Femur (tissue), 1 donor: Measurements from ENCODE around the gene DCAF15.
A peak's percentile ranks its signal among the peaks of the same experiment; 100 is the strongest.

ENCODE experiments used
- DNase-seq: peaks from one replicate; pipeline ENCODE4 v3.0.0-alpha.2; 2017

Gene DCAF15

DNA sequence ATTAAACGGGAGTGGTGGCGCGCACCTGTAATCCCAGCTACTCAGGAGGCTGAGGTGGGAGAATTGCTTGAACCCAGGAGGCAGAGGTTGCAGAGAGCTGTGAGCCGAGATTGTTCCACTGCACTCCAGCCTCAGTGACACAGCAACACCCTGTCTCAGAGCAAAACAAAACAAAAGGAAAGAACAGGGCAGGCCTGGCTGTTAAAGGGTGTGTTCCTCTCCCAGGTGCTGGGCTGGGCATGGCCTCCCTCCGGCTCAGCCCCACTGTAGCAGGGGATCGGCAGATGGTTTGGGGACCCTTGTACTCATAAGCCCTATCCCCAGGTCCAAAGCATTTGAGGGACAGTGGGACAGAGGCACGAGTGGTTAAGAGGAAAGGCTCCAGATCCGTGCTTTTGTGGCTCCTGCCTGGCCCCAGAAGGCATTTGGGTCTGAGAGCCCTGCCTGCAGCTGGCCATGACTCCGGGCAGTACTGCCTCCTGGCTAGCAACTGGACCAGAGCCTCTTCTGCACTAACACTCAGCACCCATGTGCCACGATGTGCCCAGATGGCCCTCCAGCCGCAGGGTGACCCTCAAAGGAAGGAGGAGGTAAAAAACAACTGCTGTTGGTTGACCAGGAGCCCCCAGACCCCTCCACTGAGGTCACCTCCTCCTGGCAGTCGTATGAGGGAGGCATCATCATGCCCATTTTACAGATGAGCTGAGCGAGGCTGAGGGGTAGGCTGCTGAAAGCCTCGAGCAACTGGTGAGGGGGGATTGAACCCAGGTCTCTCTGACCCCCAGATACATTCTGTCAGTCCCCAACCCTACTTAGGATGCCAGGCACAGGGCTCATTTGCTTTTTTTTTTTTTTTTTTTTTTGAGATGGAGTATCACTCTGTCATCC, 43.8 kb downstream of the DCAF15 start:
- DNase-seq: no peak

DNA sequence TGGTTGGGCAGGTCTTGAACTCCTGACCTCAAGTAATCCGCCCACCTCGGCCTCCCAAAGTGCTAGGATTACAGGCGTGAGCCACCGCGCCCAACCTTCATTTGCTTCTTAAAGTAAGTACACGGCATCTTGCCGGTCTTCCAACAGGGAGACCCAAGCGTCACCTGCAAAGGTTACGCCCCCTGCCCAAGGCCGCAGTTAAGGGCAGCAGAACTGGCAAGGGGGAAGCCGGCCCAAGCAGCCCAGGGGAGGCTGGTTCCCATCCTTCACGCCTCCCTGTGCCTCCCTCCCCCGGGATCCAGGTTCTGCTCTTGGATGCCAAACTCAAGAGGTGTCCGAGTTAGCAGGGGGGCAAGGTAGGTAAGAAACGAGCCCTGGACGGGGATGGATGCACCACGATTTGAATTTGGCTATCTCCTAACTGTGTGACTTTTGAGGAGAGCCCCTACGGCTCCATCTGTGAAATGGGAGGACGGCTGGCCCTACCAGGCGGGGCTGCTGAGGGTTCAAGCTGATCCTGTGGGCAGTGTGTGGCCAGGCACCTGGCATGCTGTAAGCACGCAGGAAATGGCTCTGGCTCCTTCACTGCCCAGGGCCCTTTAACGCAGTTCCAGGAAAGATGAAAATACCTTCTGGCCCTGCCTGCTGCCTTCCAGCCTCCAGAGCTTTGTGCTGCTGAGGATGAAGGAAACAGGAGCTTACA, 44.8 kb downstream of the DCAF15 start:
- no peak for DNase-seq

DNA sequence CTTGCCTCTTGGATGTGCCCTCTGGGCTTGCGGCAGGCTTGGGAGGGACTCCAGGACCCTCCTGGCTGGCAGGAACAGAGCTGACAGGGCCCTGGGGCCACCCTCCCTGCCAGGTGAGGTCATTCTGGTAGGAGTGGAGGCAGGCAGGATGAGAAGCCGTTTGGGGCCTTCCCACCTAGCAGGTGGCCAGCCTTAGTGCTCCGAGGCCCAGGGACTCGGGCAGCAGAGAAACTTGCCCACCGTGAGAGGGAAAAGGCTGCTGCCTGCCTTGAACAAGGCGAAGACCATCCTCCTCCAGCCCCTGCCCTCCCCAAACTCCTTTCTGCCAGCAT, 45.3 kb downstream of the DCAF15 start:
- no peak for DNase-seq

DNA sequence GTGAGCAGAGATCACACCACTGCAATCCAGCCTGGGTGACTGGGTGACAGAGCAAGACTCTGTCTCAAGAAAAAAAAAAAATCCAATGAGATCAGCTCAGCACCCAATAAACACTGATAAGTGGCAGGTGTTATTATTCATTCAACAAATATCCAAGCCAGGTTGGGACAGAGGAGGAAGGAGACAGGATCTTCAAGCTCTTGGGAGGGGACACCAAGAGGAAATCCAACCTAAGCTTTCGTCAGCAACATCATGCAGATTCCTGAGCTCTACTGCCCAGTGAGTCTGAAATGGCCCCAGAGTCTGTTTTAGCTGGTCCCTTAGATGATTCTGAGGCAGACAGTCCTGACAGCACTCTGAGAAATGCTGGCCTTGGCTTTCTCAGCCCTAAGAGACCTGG, 46.1 kb downstream of the DCAF15 start:
- no peak for DNase-seq

DNA sequence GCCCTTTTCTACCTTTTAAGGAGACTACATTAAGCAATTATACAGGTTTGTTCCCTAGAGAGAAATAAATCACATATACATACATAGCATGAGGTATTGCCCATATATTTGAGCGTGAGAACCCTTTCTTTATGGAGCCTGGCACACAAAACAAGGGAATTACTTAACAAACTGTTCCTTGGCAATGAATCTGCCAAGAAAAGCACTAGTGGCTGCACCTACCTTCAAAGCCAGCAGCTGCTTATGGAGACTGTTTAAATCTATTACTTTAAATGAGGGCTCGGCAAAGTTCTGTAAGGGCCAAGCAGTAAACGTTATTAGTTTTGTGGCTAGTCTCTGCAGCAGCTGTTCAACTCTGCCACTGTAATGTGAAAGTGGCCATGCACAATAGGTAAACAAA, 46.8 kb downstream of the DCAF15 start:
- DNase-seq: no peak

DNA sequence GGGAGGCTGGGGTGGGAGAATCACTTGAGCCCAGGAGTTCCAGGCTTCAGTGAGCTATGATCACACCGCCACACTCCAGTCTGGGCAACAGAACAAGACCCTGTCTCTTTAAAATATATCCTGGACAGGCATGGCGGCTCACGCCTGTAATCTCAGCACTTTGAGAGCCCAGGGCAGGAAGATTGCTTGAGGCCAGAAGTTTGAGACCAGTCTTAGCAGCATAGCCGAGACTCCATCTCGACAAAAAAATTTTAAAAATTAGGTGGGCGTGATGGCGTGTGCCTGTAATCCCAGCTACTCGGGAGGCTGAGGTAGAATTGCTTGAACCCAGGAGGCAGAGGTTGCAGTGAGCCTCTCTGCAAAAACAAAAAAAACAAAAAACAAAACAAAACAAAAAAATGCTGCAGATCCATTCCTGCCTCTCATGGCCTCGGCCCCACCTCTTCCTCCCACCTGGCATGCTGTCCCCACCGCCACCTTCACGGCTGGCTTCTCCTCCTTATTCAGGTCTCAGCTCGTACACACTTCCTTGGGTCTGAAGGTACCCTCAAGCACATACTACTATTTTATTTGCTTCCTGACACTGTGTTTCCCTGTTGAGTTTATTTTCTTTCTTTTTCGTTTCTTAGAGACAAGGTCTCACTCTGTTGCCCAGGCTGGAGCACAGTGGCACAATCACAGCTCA, 48.5 kb downstream of the DCAF15 start:
- no peak for DNase-seq

DNA sequence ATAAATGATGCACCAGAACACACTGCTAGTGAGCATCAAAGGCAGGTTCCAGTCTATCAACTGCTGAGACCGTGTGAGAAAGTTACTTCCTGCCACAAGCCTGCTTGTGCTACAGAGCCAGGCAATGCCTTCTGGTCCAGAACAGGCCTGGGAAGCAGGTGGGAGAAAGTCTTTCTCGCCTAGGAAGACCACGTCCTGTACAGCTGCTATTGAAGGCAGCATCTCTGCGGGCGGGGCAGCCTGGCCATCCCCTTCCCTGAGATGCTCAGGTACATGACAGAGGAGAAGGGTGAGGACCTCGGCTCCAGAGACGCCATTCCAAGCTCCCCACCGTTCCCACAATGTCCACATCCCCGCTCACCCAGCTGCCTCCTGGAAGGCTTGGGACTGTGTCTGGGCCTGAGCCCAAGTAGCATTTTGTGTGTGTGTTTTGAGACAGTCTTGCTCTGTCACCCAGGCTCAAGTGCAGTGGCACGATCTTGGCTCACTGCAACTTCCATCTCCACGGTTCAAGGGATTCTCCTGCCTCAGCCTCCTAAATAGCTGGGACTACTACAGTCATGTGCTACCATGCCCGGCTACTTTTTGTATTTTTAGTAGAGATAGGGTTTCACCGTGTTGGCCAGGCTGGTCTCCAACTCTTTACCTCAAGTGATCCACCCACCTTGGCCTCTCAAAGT, 50.4 kb downstream of the DCAF15 start:
- no peak for DNase-seq

DNA sequence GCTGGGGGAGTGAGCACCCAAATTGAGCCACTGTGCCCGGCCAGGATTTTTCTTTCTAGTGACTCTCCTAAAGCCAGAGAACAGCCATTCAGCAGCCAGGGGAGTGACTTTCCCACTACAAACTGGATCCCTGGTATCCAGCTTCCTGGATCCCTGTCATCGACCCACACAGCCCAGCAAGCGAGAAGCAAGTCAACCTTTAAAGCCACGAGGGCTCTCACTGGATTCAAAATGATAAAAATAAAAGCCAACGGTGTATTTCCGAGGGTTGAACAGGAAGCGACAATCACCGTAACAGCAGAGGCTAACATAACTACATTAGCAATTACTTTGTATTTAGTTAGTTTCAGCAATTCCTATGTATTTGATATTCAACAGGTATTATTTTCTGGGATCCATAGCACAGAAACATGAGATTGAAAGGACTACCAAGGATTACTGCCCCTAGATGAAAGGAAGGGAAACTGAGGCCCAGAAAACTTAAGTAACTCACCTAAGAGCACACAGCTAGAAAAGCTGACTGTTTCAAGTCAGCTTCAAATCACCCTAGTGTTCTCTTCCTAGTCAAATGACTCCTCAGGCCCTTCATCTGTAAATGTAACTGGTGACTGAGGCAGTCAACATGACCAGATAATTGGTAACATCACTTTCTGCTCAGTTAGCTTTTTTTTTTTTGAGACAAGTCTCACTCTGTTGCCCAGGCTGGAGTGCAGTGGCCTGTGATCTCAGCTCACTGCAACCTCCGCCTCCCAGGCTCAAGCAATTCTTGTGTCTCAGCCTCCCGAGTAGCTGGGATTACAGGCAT, 51.1 kb downstream of the DCAF15 start:
- no peak for DNase-seq

DNA sequence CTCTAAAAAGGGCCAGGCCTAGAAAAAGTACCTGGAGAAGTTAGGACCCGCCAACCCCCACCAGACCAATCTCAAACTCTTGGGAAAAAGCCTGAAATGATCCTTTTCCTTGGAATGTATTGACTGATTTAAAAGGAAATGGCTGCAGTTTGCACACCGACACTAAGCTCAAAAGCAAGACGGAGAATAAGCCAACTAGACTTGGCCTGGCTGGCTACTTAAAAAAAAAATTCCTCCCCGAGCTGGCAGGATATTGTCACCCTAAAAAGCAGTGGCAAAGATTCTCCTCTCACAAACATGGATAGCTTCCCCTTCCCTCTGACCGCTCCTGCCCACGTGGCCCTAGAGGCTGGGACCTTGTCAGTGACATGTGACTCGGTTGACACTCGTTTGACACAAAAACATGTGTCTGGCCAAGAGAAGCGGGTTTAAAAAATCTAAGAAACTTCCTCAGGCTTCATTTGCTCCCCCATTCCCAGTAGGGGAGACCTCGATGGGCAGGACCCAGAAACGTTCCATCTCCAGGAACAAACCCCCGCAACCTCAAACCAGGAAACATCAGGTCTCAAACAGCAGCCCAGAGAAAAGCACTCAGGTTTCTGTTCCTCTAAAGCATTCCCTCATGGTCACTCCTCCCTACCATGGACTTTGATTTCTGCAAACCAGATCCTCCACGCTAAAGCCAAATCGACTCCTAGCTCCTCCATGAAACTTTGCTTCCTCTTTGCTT, 52.5 kb downstream of the DCAF15 start:
- no peak for DNase-seq

DNA sequence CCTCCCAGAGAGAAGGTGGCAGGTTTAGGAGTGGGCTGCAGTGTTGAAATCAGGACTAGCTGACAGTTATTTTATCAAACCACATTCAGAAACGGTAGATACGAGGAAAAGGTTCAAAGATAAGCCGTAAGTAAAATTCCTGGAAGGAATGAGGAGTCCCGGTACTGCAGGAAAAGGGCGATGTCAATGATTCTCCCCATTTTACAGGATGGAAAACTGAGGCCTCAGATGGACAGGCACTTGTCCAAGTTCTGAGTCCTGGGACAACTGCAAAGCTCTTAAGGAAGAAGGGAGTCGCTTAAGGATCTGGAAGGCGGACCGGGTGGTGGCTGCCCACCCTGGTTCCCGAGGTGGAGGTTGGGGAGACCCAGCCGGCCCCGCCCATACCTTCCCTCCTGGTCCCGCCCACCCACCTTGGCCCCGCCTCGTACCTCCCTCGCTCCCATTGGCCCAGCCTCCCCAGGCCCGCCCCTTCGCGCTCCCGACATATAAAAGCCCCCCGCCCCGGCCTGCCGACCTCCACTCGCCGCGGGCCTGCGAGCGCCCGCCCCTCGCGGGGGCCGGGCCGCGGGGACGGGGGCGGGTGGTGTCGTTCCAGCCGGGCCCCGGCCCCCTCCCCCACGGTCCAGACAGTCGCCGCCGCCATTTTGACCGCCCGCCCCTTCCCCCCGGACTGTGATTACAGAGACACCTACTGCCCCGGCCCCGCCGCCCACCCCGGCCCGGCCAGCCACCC, 53.2 kb downstream of the DCAF15 start:
- DNase-seq: peak; percentile 95

DNA sequence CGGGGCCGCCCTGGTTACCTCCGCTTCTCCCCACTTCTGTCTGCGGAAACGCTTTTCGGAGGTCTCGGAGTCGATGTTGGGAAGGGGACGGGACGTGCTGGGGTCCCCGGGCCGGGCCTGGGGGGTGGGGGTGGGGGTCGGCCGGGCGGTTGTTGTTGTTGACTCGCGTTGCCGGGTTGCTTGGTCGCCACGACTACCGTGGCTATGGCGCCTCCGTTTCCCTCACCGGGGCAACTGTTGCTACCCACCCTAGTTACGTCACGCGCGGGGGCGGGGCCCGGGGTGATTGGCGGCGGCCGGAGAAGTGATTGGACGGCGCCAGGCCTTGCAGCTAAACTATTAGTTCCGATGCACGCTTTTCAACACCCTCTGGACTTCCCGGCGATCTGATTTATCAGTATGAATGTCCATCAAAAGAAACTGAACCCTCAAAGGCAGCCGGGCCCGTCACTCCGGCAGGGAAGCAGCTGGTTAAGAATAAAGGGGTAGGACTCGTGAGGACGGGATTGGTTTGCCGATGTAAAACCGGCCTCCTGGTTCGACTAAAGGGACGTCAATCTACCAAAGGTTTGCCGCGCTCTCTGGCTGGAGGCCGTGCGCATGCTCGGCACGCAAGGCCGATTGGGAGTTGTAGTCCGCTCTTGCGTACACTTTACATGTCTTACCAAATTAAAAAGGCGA, 53.9 kb downstream of the DCAF15 start, which contains the start of gene RFX1:
Gene RFX1 (minus strand): TSS at position 236 of the 681 bp plus-strand sequence. CDS start 12,477 bp downstream, outside the sequence.
- DNase-seq: peak; percentile 100

DNA sequence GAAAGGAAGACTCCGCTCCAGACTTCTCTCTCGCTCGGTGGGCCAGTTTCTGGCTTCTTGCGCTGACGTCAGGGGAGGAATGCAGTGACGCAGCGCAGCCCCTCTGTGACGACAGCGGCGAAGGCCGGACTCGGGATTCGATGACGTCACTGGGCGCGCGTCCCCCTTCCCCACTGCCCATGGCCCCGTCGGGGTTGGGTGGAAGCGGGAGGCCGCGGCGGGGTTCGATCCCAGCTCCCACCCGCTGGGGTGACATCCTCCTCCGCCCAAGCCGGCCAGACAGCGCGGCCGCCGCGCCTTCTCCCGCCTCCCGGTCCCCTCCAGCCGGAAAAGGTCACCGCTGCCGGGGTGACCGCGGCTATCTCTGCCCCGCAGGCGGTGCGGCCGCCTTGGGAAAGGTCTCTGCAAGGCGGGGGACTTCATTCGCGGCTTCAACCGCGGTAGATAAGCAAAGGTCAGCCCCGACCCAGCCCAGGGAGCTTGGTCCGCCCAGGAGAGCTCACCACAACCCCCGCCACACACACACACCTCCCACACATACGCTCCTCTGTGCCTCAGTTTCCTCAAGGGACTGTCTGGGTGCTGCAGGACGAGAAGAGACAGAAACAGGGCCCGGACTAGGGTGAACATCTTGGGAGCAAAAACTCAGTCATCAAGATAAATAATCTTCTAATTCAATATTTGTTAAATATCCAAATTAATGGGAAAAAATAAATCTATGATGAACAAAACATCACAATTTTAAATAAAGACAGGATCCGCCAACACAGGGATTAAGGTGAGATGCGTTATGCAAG, 54.7 kb downstream of the DCAF15 start:
- DNase-seq: no peak
